ENCODE results near the gene SERINC4. TPM values are rescaled to one million over a fixed set of nuclear protein-coding genes. Genes with fewer than 3 reads are reported as not detected.

Gene SERINC4
- total RNA-seq, 2 experiments from 2014 or later, result 0.27 to 0.44 TPM

Small RNA genes lying within 50 kb of the gene (microRNA-seq; reads per million reads assigned to microRNA genes)
- gene MIR1282 (ENCODE audit: borderline microRNAs expressed), result not detected

Other genes starting within 250 kb of the SERINC4 start
- gene PPIP5K1, start 210.0 kb downstream of the SERINC4 start, total RNA-seq, result 10 to 100 TPM; 22.3 to 28.1 TPM
- not detected for gene CKMT1B, start 206.2 kb downstream of the SERINC4 start, total RNA-seq
- gene STRC, start 181.4 kb downstream of the SERINC4 start, total RNA-seq, result 1 to 10 TPM; 1.1 to 2.4 TPM
- 1 to 10 TPM; 5.2 to 5.5 TPM for gene CATSPER2, start 151.4 kb downstream of the SERINC4 start, total RNA-seq
- not detected for gene CKMT1A, start 106.4 kb downstream of the SERINC4 start, total RNA-seq
- gene PDIA3, start 53.8 kb downstream of the SERINC4 start, total RNA-seq, result 100 to 1,000 TPM; 192 to 198 TPM
- gene ELL3, start 23.3 kb downstream of the SERINC4 start, total RNA-seq, result 1 to 10 TPM in 1 of 2 experiments, under 1 TPM in 1; 0.67 to 1.1 TPM
- 100 to 1,000 TPM; 322 TPM for gene SERF2, start 7.9 kb downstream of the SERINC4 start, total RNA-seq
- gene HYPK, start 379 bp upstream of the SERINC4 start, total RNA-seq, result 10 to 100 TPM; 10.9 to 14.0 TPM
- gene MFAP1, start 24.5 kb upstream of the SERINC4 start, total RNA-seq, result 10 to 100 TPM; 10.1 to 11.9 TPM
- 1 to 10 TPM; 3.9 to 5.4 TPM for gene WDR76, start 26.8 kb upstream of the SERINC4 start, total RNA-seq

All from CD8-positive, alpha-beta T cell (primary cell).